Mesothelial cell of epicardium (in vitro differentiated cells): ENCODE results near the gene LILRB2. TPM values are rescaled to one million over a fixed set of nuclear protein-coding genes. Genes with fewer than 3 reads are reported as not detected.

ENCODE experiments used
- DNase-seq, 2 experiments: peaks; one replicate each; pipeline ENCODE4 v3.0.0; 2021; ENCODE audit warnings: low spot score in 2 of 2; ENCODE audit not compliant: unreplicated experiment in 2 of 2
- H3K27ac Mint-ChIP-seq: 2 replicates; pipeline ENCODE4 v1.8.0; 2021; ENCODE audit warnings: mixed read lengths
- H3K27me3 Mint-ChIP-seq: 2 replicates; pipeline ENCODE4 v1.8.0; 2021; ENCODE audit warnings: low read depth, mixed read lengths
- H3K36me3 Mint-ChIP-seq: 2 replicates; pipeline ENCODE4 v1.8.0; 2021; ENCODE audit warnings: mixed read lengths
- H3K4me1 Mint-ChIP-seq: 2 replicates; pipeline ENCODE4 v1.8.0; 2021; ENCODE audit warnings: mixed read lengths
- H3K4me3 Mint-ChIP-seq: 2 replicates; pipeline ENCODE4 v1.8.0; 2021; ENCODE audit warnings: mild to moderate bottlenecking, moderate library complexity, mixed read lengths
- H3K9me3 Mint-ChIP-seq: 2 replicates; pipeline ENCODE4 v1.8.0; 2021; ENCODE audit warnings: mixed read lengths
- total RNA-seq: library from RNA; stranded (reverse); gene quantifications from 3 replicates; pipeline ENCODE4 v1.2.1, GENCODE V29; 2021
- TF ChIP-seq, protein P1 (sequence below): fragments of 200-600 bp; sonication (generic); IDR thresholded peaks from one replicate; pipeline ENCODE4 v1.5.0; 2021; ENCODE audit warnings: antibody characterized with exemption; ENCODE audit not compliant: unreplicated experiment

Gene LILRB2
- total RNA-seq, 1 donor from 2014 or later: not detected

DNA sequence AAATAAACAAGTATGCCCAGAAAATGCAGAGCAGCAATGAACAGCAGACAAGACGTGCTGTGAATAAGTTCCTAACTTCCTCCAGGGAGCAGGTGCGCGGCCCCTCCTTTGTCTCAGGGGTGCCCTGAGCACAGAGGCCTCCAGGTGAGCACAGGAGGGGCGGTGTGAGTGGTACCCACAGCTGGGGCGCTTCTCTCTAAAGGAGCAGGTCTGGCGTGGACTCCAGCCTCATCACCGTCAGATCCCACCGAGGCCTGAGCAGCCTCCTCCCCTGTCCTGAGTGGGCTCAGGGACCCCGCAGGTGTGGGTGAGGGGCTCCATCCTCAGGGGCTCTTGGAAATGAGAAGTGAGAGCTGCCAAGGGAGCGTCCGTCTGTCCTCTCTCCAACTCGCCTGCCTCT, 28.9 kb upstream of the LILRB2 start:
- TF ChIP-seq, protein P1, sequence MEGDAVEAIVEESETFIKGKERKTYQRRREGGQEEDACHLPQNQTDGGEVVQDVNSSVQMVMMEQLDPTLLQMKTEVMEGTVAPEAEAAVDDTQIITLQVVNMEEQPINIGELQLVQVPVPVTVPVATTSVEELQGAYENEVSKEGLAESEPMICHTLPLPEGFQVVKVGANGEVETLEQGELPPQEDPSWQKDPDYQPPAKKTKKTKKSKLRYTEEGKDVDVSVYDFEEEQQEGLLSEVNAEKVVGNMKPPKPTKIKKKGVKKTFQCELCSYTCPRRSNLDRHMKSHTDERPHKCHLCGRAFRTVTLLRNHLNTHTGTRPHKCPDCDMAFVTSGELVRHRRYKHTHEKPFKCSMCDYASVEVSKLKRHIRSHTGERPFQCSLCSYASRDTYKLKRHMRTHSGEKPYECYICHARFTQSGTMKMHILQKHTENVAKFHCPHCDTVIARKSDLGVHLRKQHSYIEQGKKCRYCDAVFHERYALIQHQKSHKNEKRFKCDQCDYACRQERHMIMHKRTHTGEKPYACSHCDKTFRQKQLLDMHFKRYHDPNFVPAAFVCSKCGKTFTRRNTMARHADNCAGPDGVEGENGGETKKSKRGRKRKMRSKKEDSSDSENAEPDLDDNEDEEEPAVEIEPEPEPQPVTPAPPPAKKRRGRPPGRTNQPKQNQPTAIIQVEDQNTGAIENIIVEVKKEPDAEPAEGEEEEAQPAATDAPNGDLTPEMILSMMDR: no peak
- no peak overlapping the region for H3K4me3 Mint-ChIP-seq
- H3K9me3 Mint-ChIP-seq: peaks cover 10% of the 10 kb centered on the region
- H3K4me1 Mint-ChIP-seq: no peaks in the 10 kb centered on the region
- no peaks in the 10 kb centered on the region for H3K36me3 Mint-ChIP-seq
- no peak for DNase-seq
- no peak overlapping the region for H3K27ac Mint-ChIP-seq
- H3K27me3 Mint-ChIP-seq: peaks cover 6% of the 10 kb centered on the region

DNA sequence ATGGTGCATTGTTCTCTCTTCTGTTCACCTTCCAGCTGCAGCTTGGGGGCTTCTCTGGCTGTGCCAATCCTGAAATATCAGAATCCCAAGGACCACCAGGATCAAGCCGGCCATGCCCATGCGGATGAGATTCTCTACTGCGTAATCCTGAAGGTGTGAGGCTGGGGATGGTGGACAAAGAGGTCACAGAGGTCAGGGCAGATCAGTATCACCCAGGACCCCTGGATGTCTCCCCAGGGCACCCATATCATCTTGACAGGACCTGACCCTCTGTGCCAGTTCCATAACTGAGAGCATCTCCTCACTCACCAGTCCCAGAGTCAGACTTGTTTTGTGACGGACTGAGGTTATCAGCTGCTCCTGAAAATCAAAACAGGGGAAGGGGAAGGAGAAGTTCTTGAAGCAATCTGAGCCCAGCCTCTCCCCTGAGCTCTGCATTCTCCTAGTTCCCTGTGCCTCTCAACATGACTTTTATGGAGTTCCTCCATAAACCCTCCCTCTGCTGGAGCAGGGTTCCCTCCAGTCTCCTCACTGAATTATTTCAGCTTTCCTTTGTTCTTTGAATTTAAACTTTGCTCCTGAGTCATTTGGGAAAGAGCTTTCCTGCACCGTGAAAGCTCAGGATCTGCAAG, 26.6 kb upstream of the LILRB2 start:
- DNase-seq: no peak
- TF ChIP-seq, protein P1: no peak
- no peaks in the 10 kb centered on the region for H3K36me3 Mint-ChIP-seq
- no peak overlapping the region for H3K4me3 Mint-ChIP-seq
- H3K9me3 Mint-ChIP-seq: peaks cover 13% of the 10 kb centered on the region
- no peaks in the 10 kb centered on the region for H3K4me1 Mint-ChIP-seq
- H3K27ac Mint-ChIP-seq: no peak overlapping the region
- H3K27me3 Mint-ChIP-seq: peaks cover 5% of the 10 kb centered on the region

DNA sequence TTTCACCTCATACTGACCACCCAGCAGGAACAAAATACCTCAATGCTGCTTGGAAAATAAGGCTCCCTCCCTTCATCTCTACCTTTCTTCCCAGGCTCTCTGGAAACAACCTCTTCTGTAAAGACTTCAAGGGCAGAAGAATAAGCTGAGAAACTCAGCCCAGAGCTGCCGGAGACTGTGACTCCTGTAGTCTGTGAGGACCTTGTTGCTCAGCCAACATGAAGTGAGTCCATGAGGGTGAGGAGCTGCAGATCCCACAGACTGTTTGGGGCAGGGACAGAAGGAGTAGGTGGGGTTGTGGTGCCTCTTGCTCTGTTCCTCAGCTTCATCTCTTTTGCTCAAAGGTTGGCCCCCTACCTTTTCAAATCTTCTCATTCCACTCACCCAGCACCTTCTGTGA, 24.2 kb upstream of the LILRB2 start:
- H3K9me3 Mint-ChIP-seq: peaks cover 13% of the 10 kb centered on the region
- DNase-seq: no peak
- no peaks in the 10 kb centered on the region for H3K36me3 Mint-ChIP-seq
- peaks cover 18% of the 10 kb centered on the region for H3K27me3 Mint-ChIP-seq
- H3K27ac Mint-ChIP-seq: no peak overlapping the region
- H3K4me3 Mint-ChIP-seq: no peak overlapping the region
- no peaks in the 10 kb centered on the region for H3K4me1 Mint-ChIP-seq
- TF ChIP-seq, protein P1: no peak

DNA sequence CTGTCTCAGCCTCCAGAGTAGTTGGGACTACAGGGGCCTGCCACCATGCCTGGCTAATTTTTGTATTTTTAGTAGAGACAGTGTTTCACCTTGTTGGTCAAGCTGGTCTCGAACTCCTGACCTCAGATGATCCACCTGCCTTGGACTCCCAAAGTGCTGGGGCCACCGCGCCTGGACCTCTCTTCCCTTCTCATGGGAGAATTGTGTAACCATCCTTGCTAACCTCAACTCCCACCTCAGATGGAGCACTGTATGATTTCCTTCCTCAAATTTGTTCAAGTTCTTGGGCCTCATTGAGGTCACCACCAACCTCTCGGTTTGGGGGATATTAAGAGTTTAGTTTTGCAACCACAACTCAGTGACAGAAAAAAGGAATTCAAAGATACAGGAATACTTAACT, 21.3 kb upstream of the LILRB2 start:
- no peaks in the 10 kb centered on the region for H3K4me1 Mint-ChIP-seq
- TF ChIP-seq, protein P1: no peak
- H3K4me3 Mint-ChIP-seq: no peak overlapping the region
- no peak overlapping the region for H3K27ac Mint-ChIP-seq
- peaks cover 31% of the 10 kb centered on the region for H3K27me3 Mint-ChIP-seq
- no peak for DNase-seq
- H3K9me3 Mint-ChIP-seq: peaks cover 13% of the 10 kb centered on the region
- H3K36me3 Mint-ChIP-seq: no peaks in the 10 kb centered on the region

DNA sequence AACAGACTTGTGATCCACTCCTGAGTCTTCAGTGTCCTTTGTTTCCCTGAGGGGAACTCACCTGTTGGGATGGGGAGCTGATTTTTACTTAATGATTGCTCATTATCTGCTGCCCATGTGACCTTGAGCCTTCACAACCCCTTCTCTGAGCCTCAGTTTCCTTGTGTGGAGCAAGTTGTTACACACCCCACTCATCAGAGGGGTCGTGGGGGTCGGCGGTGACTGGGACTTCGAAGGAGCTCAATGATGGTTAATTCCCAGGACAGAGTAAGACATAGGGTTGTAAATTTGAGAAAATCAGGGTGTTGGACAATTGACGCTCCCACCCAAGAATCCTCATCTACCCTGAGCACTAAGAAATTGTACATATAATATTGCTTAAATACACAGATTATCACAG, 18.6 kb upstream of the LILRB2 start:
- TF ChIP-seq, protein P1: no peak
- DNase-seq: no peak
- H3K36me3 Mint-ChIP-seq: no peaks in the 10 kb centered on the region
- H3K27me3 Mint-ChIP-seq: peaks cover 31% of the 10 kb centered on the region
- H3K4me1 Mint-ChIP-seq: no peaks in the 10 kb centered on the region
- no peak overlapping the region for H3K27ac Mint-ChIP-seq
- no peak overlapping the region for H3K4me3 Mint-ChIP-seq
- peaks cover 4% of the 10 kb centered on the region for H3K9me3 Mint-ChIP-seq

DNA sequence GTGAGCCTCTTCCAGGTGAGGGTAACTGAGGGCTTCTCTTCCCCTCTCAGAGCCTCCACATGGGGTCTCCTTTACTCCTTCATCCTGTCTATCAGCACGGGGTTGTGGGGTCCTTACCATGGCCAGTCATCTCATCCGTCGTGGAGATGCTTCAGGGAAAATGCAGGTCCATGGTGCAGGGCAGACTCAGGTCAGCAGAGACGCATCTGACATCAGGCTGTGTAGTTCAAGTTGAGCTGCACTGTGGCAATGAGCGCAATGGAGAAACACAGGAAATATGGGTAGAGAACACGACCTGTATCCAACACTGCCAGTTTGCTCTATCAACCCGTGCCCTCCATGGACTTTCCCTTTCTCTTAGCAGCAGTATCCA, 18.2 kb upstream of the LILRB2 start:
- TF ChIP-seq, protein P1: no peak
- no peaks in the 10 kb centered on the region for H3K36me3 Mint-ChIP-seq
- no peak overlapping the region for H3K27ac Mint-ChIP-seq
- peaks cover 4% of the 10 kb centered on the region for H3K9me3 Mint-ChIP-seq
- H3K27me3 Mint-ChIP-seq: peaks cover 35% of the 10 kb centered on the region
- no peak overlapping the region for H3K4me3 Mint-ChIP-seq
- H3K4me1 Mint-ChIP-seq: no peaks in the 10 kb centered on the region
- DNase-seq: no peak
